Right atrium auricular region (tissue), 2 donors: ENCODE data around the gene TMED1. TPM values are rescaled to one million over a fixed set of nuclear protein-coding genes. Genes with fewer than 3 reads are reported as not detected.
A peak's percentile ranks its signal among the peaks of the same experiment; 100 is the strongest.

Experiments used
- DNase-seq: peaks from one replicate; pipeline ENCODE4 v3.0.0-alpha.2; 2019; ENCODE audit warnings: low spot score
- H3K27ac ChIP-seq, 2 donors: fragments of 200-600 bp; sonication (generic); 1 replicate in 1 of 2; 2 replicates in 1 of 2; pipeline ENCODE4 v1.5.1; 2016 to 2019
- H3K27me3 ChIP-seq, 2 donors: fragments of 200-600 bp; sonication (generic); one replicate each; pipeline versions ENCODE4 v1.5.1 to v1.6.0; 2017 to 2019
- H3K36me3 ChIP-seq: fragments of 200-600 bp; sonication (generic); one replicate; pipeline ENCODE4 v1.5.1; 2016
- H3K4me1 ChIP-seq, 2 donors: fragments of 200-600 bp; sonication (generic); one replicate each; pipeline versions ENCODE4 v1.5.1 to v1.6.0; 2017 to 2019
- H3K4me3 ChIP-seq, 2 donors: fragments of 200-600 bp; sonication (generic); 1 replicate in 1 of 2; 2 replicates in 1 of 2; pipeline ENCODE4 v1.5.1; 2017 to 2019; ENCODE audit warnings: mild to moderate bottlenecking in 1 of 2, moderate library complexity in 1 of 2
- H3K9me3 ChIP-seq, 2 donors: fragments of 200-600 bp; sonication (generic); one replicate each; pipeline ENCODE4 v1.5.1; 2019
- CTCF ChIP-seq, 2 donors: fragments of 200-600 bp; sonication (generic); IDR thresholded peaks; one replicate each; pipeline ENCODE4 v1.5.1; 2019; ENCODE audit warnings: antibody characterized with exemption in 2 of 2
- total RNA-seq, 2 donors: library from RNA; depleted of rRNA; stranded (reverse); fragments of >200 nt; gene quantifications; one replicate each; pipeline ENCODE4 v1.1.0, GENCODE V29; 2016

The TMED1 gene
- total RNA-seq, 2 donors from 2014 or later = 39.3 to 50.9 TPM

GRCh38 chr19:10836479-10837330 lies 693 bp upstream of the TMED1 start:
- peak overlapping the region; percentile 98 to 99 for H3K27ac ChIP-seq
- peaks cover 0 to 14% of the 10 kb centered on the region in 2 donors for H3K4me1 ChIP-seq
- TF ChIP-seq CTCF (IDR thresholded peaks at IDR 0.05) = no peak
- peaks cover 17% of the 10 kb centered on the region for H3K36me3 ChIP-seq
- H3K4me3 ChIP-seq = peak overlapping the region; percentile 69 to 73
- H3K9me3 ChIP-seq = peaks cover 0 to 6% of the 10 kb centered on the region in 2 donors
- no peaks in the 10 kb centered on the region for H3K27me3 ChIP-seq
- DNase-seq = peak; percentile 78

GRCh38 chr19:10835089-10835753 lies 791 bp downstream of the TMED1 start:
- H3K9me3 ChIP-seq = peaks cover 0 to 6% of the 10 kb centered on the region in 2 donors
- H3K4me1 ChIP-seq = peaks cover 0 to 14% of the 10 kb centered on the region in 2 donors
- DNase-seq = no peak
- TF ChIP-seq CTCF (IDR thresholded peaks at IDR 0.05) = no peak
- peak overlapping the region; percentile 98 to 99 for H3K27ac ChIP-seq
- H3K36me3 ChIP-seq = peaks cover 28% of the 10 kb centered on the region
- no peaks in the 10 kb centered on the region for H3K27me3 ChIP-seq
- H3K4me3 ChIP-seq = peak overlapping the region; percentile 69 to 73

DNA sequence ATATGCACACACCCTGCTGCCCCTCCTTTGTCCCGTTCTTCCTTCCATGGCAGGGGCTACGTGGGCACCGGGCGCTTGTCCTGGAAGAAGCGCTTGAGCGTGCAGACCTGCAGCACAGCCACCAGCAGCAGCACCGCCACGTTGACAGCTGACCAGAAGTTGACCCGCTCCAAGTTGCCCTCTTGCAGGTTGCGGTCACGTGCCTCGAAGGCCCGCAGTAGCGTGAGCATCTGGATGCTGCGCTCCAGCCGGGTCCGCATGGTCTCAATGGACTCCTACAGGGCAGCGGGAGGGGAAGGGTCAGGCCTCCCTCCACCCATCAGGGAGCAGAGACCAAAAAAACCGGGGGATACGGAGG lies 3.1 kb downstream of the TMED1 start:
- H3K36me3 ChIP-seq = peaks cover 41% of the 10 kb centered on the region
- no peak for DNase-seq
- no peak for TF ChIP-seq CTCF (IDR thresholded peaks at IDR 0.05)
- no peak overlapping the region for H3K27ac ChIP-seq
- H3K27me3 ChIP-seq = no peaks in the 10 kb centered on the region
- H3K9me3 ChIP-seq = peaks cover 0 to 6% of the 10 kb centered on the region in 2 donors
- H3K4me1 ChIP-seq = peaks cover 0 to 14% of the 10 kb centered on the region in 2 donors
- H3K4me3 ChIP-seq = no peak overlapping the region

DNA sequence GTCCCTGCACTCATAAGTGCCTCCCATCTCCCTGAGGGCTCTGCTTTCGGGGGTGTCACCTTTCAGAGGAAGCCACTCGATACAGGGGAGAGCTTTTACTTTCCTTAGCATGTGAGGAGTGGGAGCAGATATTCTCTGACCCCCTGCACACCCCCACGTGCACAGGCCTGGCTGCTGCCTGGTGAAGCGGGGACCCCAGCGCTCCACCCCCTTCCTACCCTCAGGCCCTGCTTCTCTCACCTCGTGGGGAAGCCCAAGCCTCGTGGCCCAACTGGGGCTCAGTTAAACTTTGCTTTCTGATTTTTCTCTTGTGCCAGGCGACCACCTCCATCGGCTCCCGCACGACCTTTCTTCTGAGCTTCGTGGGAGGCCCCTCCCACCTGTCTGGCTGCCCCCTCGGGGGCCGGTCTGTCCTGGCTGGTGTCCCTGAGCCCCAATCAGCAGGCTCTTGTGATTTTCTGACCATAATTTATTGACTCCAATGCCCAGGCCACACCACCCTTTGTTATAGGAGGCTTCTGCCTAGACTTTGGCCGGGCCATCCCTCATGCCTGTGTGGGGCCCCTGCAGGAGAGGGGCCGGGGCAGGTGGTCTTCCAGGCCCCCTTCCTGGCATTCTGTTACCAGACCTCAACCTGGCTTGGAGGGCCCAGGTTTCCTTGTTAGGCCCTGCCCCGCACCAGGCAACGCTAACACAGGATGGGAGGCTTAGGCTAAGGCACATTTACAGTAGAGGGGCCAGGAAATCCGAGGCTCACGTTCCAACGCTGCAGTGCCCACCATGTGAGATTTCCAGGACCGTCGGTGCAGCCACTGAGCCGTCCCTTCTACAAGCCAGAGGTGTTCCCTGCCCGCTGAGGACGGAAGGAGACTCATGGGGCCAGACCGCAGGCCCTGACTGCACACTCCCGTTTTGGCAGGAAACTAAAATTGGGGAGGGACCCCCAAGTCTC lies 3.7 kb downstream of the TMED1 start:
- Histone ChIP-seq H3K36me3 (peaks cover 41% of the 10 kb centered on the region), H3K27ac (no peak overlapping the region), H3K9me3 (peaks cover 0 to 6% of the 10 kb centered on the region in 2 donors), H3K4me3 (no peak overlapping the region), H3K4me1 (peaks cover 0 to 14% of the 10 kb centered on the region in 2 donors), H3K27me3 (no peaks in the 10 kb centered on the region)
- no peak for TF ChIP-seq CTCF (IDR thresholded peaks at IDR 0.05)
- no peak for DNase-seq

- Histone ChIP-seq H3K36me3 (peaks cover 51% of the 10 kb centered on the region), H3K4me3 (no peak overlapping the region), H3K9me3 (no peaks in the 10 kb centered on the region), H3K27ac (no peak overlapping the region), H3K4me1 (peaks cover 0 to 6% of the 10 kb centered on the region in 2 donors), H3K27me3 (no peaks in the 10 kb centered on the region)
- no peak for TF ChIP-seq CTCF (IDR thresholded peaks at IDR 0.05)
- no peak for DNase-seq
These were observed 4.9 kb downstream of the TMED1 start for GRCh38 chr19:10830931-10831779.
